A549 (cell line): Measurements from ENCODE around the gene VPS35L.

Experiments used
- FOSB ChIP-seq: fragments of 250-450 bp; sonication (Bioruptor Pico); IDR thresholded peaks from 2 replicates; pipeline ENCODE4 v1.5.0; 2020; ENCODE audit warnings: mild to moderate bottlenecking, moderate library complexity
- RAD21 ChIP-seq, 2 experiments: fragments of >200 bp in 1 of 2; sonication (Bioruptor Twin) in 1 of 2; formaldehyde crosslinking in 1 of 2; IDR thresholded peaks in 1 of 2; conservative IDR thresholded peaks in 1 of 2; 2 replicates in 1 of 2; 3 replicates in 1 of 2; pipeline ENCODE4 v1.6.1; 2012 to 2018; ENCODE audit warnings: inconsistent platforms in 1 of 2
- RARB ChIP-seq: fragments of 250-450 bp; sonication (Bioruptor Pico); IDR thresholded peaks from 2 replicates; pipeline ENCODE4 v1.8.0; 2021; ENCODE audit warnings: mild to moderate bottlenecking, moderate library complexity
- TF ChIP-seq, protein P1 (sequence below): fragments of >200 bp; sonication (Bioruptor Twin); formaldehyde crosslinking; IDR thresholded peaks from 3 replicates; pipeline ENCODE4 v1.6.1; 2016
- TF ChIP-seq, protein P2 (sequence below): fragments of >200 bp; sonication (Bioruptor Twin); formaldehyde crosslinking; IDR thresholded peaks from 3 replicates; pipeline ENCODE4 v1.5.1; 2016

DNA sequence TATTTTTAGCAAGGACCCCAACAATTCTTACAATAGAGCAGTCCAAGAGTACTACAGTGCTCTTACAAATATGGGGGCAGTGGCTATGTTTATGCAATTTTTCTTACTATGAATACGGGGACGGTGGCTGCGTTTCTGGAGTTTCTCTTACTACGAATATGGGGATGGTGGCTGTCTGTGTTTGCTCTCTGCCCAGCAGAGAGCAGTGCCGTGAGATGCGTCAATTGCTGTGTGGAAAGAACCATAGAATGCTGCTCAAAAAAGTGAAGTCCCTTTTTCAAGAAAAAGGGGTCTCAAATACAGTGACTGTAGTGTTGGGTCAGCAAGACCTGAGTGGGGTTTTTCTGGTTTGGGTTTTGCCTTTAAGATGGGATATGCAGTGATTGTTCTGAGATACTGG lies 108.7 kb downstream of the VPS35L start:
- TF ChIP-seq RARB (CRISPR knock-in tag) (no peak), FOSB (CRISPR knock-in tag) (no peak), RAD21 (conservative IDR thresholded peaks at IDR 0.05 in 1 of 2, IDR thresholded peaks at IDR 0.05 in 1 of 2) (no peak)
- TF ChIP-seq, protein P1, sequence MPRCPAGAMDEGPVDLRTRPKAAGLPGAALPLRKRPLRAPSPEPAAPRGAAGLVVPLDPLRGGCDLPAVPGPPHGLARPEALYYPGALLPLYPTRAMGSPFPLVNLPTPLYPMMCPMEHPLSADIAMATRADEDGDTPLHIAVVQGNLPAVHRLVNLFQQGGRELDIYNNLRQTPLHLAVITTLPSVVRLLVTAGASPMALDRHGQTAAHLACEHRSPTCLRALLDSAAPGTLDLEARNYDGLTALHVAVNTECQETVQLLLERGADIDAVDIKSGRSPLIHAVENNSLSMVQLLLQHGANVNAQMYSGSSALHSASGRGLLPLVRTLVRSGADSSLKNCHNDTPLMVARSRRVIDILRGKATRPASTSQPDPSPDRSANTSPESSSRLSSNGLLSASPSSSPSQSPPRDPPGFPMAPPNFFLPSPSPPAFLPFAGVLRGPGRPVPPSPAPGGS = no peak
- TF ChIP-seq, protein P2, sequence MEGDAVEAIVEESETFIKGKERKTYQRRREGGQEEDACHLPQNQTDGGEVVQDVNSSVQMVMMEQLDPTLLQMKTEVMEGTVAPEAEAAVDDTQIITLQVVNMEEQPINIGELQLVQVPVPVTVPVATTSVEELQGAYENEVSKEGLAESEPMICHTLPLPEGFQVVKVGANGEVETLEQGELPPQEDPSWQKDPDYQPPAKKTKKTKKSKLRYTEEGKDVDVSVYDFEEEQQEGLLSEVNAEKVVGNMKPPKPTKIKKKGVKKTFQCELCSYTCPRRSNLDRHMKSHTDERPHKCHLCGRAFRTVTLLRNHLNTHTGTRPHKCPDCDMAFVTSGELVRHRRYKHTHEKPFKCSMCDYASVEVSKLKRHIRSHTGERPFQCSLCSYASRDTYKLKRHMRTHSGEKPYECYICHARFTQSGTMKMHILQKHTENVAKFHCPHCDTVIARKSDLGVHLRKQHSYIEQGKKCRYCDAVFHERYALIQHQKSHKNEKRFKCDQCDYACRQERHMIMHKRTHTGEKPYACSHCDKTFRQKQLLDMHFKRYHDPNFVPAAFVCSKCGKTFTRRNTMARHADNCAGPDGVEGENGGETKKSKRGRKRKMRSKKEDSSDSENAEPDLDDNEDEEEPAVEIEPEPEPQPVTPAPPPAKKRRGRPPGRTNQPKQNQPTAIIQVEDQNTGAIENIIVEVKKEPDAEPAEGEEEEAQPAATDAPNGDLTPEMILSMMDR = no peak
